Fibroblast of skin of abdomen (primary cell): ENCODE results near the gene CRADD.
"Not testable (repeated sequence)": the region's sequence is repeated elsewhere in the genome, so short reads cannot be mapped to it uniquely, and the experiment has no call there.

Source experiments
- DNase-seq: peaks from one replicate; pipeline ENCODE4 v3.0.0-alpha.2; 2013

Gene CRADD

GRCh38 chr12:93904124-93904523 is 226.9 kb downstream of the CRADD start:
- DNase-seq: no peak

DNA sequence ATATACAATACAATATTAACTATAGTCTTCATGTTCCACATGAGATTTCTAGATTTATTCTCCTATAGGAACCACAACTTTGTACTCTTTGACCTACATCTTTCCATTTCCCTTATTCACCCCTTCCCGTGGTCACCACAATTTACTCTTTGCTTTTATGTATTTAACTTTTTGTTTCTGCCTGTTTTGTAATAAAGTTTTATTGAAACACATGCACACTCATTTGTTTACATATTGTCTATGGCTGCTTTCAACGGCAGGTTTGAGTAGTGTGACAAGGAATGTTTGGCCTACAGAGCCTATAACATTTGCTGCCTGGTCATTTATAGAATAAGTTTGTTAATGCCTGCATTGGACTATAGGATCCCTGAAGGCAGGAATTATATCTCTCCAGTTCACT is 231.1 kb downstream of the CRADD start:
- DNase-seq: no peak

- DNase-seq: no peak
Measured at GRCh38 chr12:93908846-93909567, 231.8 kb downstream of the CRADD start.

DNA sequence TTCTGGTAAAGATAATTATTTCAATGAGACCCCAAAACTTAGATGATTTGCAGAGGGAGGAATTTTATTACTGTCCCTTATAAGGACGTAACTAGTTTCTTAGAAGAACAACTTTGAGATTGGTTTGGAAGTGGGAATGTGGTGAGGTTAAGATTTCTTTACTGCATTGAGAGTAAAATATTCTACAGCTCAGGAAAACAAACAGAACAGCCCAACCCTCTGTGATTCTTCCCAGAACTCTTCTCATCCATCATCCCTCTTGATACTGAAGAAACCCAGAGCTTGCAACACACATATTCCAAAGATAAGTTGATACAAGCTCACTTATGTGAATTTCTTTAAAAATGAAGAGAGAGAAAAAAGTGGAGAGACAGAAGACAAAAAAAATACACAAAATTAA is 234.2 kb downstream of the CRADD start:
- peak; percentile 52 for DNase-seq

DNA sequence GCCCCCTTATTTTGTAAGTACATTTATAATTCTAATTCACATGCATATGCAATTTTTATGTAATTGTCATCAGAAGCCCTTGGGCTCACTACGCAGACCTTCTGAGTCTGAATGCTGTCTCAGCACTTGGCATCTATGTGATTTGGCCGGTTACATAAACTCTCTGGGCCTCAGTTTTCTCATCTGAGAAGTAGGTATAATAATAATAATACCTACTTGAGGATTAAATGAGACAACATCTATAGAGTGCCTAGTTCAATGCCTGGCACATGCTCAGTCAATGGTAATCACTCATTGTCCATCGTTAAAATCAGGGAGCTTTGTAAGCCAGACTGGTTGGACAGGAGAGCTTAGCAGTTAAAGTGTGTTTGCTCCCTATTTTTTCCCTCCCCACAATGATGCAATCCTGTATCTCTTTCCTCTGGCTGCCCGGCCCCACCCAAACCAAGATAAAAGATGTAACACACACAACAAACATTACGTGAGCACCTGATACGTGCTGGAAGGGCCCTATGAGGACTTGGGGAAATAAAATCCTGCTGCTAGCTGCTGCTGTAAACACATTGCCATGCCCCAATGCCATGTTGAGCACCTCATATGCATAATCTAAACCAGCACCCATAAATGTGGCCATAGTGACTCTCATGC is 235.0 kb downstream of the CRADD start:
- no peak for DNase-seq

DNA sequence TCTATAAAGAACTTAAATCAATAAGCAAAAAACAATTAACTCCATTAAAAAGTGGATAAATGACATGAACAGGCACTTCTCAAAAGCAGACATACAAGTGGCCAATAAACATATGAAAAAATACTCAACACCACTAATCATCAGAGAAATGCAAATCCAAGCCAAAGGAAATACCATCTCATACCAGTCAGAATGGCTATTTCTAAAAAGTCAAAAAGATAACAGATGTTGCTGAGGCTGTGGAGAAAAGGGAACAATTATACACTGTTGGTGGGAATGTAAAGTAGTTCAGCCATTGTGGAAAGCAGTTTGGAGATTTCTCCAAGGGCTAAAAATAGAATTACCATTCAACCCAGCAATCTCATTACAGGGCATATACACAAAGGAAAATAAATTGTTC is 236.7 kb downstream of the CRADD start:
- DNase-seq: peak; percentile 87

DNA sequence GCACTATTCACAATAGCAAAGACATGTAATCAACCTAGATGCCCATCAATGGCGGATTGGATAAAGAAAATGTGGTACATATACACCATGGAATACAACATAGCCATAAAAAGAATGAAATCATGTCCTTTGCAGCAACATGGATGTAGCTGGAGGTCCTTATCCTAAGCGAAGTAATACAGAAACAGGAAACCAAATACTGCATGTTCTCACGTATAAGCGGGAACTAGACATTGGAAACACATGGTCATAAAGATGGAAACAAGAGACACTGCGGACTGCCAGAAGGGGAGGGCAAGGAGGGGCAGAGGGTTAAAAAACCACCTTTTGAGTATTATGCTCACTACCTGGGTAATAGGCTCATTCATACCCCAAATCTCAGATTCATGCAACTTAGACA is 237.1 kb downstream of the CRADD start:
- DNase-seq: no peak

GRCh38 chr12:93915411-93915810 is 238.2 kb downstream of the CRADD start:
- DNase-seq: no peak

DNA sequence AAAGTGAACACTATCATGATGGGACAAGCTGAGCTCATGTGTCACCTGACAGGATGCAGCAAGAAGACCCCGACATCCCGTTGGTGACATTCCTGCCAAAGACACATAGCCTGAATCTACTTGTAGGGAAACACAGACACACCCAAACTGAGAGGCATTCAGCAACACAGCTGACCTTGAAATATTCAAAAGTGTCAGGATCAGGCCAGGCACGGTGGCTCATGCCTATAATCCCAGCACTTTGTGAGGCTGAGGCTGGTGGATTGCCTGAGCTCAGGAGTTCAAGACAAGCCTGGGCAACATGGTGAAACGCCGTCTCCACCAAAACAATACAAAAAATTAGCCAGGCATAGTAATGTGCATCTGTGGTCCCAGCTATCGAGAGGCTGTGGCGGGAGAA is 239.2 kb downstream of the CRADD start:
- no peak for DNase-seq

- peak; percentile 70 for DNase-seq
Measured at GRCh38 chr12:93918262-93918661, 241.1 kb downstream of the CRADD start.

- DNase-seq: no peak
Measured at GRCh38 chr12:93918900-93919299, 241.7 kb downstream of the CRADD start.

GRCh38 chr12:93921521-93921920 is 244.3 kb downstream of the CRADD start:
- no peak for DNase-seq

DNA sequence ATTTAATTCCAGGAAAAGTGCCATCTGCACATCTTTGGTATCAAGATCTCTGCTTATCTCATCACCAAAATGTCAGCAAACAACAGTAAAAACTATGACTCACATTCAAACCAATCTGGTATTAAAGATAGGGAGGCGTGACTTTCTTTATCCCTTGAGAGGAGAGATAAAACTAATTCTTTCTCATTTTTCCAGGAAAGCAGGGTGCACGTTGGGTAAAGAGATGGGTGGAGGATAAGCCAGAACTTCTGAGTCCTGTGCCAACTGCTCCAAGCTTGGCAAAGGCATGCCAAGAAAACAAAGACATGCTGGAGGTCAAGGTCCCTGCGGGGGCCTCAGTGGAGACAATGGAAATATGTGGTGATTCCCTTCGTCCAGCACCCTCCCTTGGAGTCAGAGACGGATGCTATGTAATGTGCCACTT is 245.4 kb downstream of the CRADD start:
- no peak for DNase-seq

- DNase-seq: no peak
Measured at GRCh38 chr12:93924367-93924766, 247.2 kb downstream of the CRADD start.

DNA sequence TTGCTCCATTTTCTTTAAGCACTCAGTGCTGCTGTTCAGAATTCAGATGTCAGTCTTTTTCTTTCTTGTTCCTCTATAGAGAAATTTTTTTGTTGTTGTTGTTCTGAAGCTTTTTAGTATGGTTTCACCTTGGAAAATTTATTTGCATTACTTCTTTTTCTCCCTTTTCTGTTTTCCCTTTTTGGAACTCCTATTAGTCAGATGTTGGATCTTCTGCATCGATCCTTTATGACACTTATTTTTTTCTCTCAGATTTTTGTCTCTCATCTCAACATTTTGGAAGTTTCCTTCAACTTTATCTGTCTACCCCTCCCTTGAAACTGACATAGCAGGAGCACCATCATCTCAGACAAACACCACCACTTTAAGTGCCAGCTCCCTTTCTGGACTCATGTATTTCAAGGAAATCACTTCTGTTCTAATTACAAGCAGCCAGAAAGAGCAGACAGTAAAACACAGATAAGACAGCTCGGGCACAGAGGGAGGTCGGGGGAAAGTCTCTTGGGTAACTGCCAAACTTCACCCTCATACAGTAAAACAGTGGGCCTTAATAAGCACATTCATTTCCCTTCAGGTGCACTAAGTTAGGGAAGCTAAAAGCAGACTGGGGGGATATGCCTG is 248.5 kb downstream of the CRADD start:
- DNase-seq: no peak

- no peak for DNase-seq
Measured at GRCh38 chr12:93926237-93926636, 249.1 kb downstream of the CRADD start.

DNA sequence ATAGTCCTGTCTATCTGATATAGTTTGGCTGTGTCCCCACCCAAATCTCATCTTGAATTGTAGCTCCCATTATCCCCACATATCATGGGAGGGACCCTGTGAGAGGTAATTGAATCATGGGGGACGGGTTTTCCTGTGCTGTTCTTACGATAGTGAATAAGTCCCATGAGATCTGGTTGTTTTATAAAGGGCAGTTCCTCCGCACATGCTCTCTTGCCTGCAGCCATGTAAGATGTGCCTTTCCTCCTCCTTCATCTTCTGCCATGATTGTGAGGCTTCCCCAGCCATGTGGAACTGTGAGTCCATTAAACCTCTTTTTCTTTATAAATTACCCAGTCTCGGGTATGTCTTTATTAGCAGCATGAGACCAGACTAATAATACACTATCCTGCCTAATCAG is 251.9 kb downstream of the CRADD start:
- DNase-seq: not testable (repeated sequence)

DNA sequence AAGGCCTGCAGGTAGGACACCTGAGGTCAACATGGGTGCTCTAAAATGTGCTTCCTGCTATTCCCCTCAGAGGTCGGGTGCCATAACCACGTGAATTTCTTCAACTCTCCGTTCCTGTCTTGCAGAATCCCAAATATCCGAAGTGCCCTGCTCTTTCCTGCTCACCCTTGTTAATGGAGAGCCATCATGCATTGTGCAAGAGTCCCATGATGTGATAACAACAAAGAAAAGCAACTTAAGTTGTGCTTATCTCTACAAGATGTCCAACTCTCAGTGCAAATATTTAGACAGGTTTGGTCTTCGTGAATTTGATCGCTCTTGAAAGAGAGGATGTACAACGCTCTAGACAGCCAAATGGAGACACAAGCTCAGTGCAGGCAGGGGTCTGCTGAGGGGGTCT is 260.6 kb downstream of the CRADD start:
- no peak for DNase-seq

- no peak for DNase-seq
Measured at GRCh38 chr12:93938317-93938716, 261.1 kb downstream of the CRADD start.

DNA sequence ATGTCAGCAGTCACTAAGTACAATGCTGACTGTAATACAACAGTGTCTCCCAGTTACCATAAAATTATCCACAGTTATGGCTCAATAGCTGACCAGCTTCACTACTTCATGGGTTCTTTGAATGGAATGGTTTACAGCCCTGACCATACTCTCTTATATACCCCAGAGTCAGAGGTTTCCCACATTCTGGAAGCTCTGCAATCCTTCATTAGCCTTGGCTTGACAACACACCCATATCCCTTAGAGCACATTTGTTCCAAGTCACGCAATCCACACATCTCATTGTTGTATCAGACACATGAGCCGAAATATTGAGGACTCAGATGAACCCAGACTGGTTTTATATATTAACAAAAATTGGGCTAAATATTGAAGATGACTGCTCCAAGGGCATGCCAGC is 261.8 kb downstream of the CRADD start:
- no peak for DNase-seq

- DNase-seq: no peak
Measured at GRCh38 chr12:93939641-93940325, 262.6 kb downstream of the CRADD start.

DNA sequence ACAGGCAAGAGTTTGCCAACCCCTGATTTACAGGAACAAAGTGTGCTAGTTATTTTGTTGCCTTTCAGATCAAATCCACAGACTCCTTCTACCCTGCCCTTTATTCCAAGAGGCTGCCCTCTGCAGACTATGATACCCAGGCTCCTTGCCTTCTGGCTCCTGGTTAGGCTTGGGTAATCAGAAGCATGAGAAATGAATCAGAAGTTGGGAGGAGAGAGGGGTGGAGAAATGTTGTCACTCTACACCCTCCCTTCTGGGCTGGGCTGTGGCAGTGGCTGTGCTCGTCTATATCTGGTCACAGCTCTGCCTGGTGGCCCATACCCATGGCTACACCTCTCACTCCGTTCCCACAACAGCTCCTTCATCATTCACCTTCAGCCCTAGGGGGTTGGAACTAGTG is 266.6 kb downstream of the CRADD start:
- DNase-seq: peak; percentile 24

- no peak for DNase-seq
Measured at GRCh38 chr12:93944201-93944600, 267.0 kb downstream of the CRADD start.
